HG03354 (cell line): ENCODE results near the gene SNAPC4.
"Not testable (repeated sequence)": the region's sequence is repeated elsewhere in the genome, so short reads cannot be mapped to it uniquely, and the experiment has no call there.

Source experiments
- ATAC-seq: cut with Tn5 transposase; IDR thresholded peaks from one replicate; pipeline ENCODE4 v1.9.1; 2021; ENCODE audit warnings: mild to moderate bottlenecking; ENCODE audit not compliant: unreplicated experiment, poor library complexity, severe bottlenecking

The SNAPC4 gene

DNA sequence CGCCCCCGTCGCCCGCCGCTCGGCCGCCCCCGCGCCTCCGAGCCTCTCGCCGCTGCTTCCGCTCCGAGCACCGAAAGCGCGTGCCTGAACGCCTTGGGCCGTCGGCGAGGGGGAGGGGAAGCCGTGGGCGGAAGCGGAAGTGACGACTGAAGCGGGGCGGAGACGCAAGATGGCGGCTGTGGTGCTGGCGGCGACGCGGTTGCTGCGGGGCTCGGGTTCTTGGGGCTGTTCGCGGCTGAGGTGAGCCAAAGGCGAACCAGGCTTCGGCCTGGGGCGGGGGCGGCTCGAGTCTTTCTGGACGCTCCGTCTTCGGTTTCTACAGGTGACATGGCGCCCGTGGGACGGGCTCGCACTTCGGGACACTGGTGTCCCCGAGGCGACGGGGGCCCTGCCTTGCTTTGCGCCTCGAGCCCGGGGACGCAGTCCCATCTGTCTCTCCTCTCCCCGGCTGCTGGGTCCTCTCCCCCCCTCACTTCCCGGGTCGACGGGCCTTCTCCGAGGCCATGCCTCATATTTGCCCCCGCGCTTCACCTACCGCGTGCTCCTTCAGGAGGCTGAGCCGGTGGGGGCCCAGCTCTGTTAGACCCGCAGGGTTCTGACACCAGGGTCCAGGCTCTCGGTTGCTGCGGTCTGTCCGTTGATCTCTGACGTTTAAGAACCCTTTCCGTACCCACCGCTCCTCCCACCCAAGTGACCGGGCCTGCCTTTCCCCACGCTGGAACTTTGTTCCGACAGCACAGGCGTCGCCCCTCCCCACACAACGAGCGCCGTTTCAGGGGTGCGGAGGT is 10.7 kb upstream of the SNAPC4 start, which contains the start of the genes ENTR1 and PMPCA:
TSS of gene ENTR1 (minus strand) at position 115 of the 788 bp plus-strand sequence. CDS start 217 bp downstream, outside the sequence.
TSS of gene PMPCA (plus strand) at position 159 of the 788 bp plus-strand sequence. CDS start at position 170, 11 bp downstream.
- ATAC-seq: peak; percentile 91

- ATAC-seq: peak; percentile 20
Measured at GRCh38 chr9:136409557-136410455, 9.8 kb upstream of the SNAPC4 start.

- ATAC-seq: no peak
Measured at GRCh38 chr9:136407911-136408310, 7.9 kb upstream of the SNAPC4 start.

DNA sequence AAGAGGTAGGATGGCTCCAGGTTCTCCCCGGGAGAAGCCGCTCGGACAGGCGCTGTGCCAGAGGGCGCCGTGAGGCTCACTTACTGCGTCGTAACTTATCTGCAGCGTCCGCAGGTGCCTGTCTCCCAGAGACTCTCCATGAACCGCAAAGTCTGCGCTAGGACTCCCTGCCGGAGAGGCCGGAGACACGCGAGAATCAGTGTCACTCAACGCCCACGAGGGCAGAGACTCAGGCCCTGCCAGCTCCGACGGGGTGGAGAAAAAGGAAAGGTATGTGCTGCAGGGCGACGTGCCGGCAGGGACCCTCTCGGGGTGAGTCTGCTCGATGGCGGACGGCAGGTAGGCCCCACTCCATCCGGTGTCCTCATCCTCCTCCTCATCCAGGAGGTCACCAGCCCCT is 7.1 kb upstream of the SNAPC4 start:
- ATAC-seq: not testable (repeated sequence)

- ATAC-seq: not testable (repeated sequence)
Measured at GRCh38 chr9:136405904-136406303, 5.9 kb upstream of the SNAPC4 start.

DNA sequence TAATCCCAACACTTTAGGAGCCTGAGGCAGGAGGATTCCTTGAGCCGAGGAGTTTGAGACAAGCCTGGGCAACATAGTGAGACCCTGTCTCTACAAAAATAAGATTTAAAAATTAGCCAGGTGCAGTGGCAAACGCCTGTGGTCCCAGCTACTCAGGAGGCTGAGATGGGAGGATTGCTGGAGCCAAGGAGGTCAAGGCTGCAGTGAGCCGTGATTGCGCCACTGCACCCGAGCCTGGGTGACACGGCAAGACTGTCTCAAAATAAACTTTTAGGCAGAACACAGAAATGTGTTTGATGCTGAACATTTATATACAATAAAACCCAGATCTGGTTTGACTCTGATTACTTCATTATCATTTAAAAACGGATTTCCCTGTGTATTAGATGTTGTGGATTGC is 5.5 kb upstream of the SNAPC4 start:
- no peak for ATAC-seq

GRCh38 chr9:136404801-136405136 is 4.8 kb upstream of the SNAPC4 start:
- ATAC-seq: no peak

DNA sequence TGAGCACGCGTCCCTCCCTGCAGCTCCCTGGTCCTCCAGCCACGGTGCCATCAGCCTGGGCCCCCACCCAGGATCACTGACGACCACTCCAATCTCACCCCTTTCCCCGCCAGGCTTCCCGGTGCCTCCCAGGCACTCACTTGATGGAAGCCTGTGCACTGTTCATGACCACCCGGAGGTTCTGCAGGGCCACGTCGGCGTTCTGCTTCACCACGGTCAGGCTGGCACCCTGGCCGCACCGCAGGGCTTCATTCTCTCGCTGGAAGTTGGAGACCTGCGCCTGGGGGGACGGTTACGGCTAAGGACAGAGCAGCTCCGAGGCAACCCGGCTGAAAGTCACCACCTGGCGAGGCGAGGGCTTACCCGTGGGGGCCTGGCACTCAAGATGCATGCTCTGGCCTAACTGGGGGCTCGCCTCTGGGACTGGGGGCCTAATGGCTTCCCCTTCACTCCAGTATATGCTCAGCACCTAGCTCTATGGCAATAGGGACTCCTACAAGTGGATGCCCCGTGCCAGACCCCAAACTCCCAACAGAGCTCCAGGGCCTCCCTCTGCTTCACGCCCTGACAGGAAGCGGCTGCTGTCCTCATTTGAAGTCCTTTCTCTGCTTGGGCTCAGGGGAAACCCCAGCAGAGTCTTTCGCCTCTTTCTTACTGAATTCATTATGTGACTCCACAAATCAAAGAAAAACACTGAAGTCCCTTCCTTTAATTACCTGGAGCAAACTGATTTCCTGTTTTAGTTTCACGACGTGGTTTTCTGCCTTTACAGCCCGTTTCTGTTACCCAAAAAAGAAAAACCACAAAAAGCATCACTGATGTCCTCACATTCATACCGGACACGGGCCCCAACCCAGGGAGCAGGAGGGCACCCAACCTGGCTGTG is 4.2 kb upstream of the SNAPC4 start:
- ATAC-seq: no peak

DNA sequence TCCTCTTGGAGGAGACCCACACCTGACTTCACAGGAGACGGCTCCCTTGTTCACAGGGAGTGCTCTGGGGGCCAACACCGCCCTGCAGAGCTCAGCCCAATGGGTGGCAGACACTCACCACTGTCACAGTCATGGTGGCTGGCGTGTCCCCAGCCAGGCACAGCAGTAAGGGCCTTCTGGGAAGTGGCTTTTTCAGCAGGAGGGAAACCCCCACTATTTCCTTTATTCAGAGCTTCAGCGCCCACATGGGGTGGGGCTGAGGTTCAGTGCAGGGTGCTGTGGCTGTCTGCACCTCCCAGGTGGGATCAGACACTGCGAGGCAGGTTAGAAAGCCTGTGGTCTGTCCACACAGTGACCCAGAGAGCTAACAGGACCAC is 3.6 kb upstream of the SNAPC4 start:
- no peak for ATAC-seq

GRCh38 chr9:136402067-136402466 is 2.1 kb upstream of the SNAPC4 start:
- ATAC-seq: no peak

- no peak for ATAC-seq
Measured at GRCh38 chr9:136401173-136401922, 1.4 kb upstream of the SNAPC4 start.

GRCh38 chr9:136399176-136400037 is 563 bp downstream of the SNAPC4 start:
- ATAC-seq: peak; percentile 36

DNA sequence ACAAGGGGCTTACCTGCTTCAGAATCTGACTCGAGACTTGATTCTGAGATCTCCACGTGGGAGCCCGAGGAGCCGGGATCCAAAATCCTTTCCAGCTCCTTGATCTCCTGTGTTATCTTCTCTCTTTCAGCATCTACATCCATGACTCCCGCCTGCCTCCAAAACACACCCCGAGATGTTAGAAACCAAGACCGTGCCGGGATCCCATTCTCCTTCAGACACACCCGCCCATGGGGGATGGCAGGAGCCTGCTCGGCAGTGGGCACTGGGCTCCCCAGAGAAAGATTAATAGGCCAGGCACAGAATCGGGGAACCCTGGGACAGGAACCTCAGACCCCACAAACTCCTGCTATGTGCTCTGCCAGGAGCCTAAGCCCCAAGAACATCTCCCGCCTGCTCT is 1.7 kb downstream of the SNAPC4 start:
- ATAC-seq: no peak

GRCh38 chr9:136397643-136398042 is 2.3 kb downstream of the SNAPC4 start:
- no peak for ATAC-seq

GRCh38 chr9:136396219-136396515 is 3.8 kb downstream of the SNAPC4 start:
- ATAC-seq: no peak

- no peak for ATAC-seq
Measured at GRCh38 chr9:136395345-136396218, 4.4 kb downstream of the SNAPC4 start.

- no peak for ATAC-seq
Measured at GRCh38 chr9:136395020-136395340, 5.0 kb downstream of the SNAPC4 start.
